Raji (cell line): Measurements from ENCODE around the gene YOD1.

Experiments used
- POLR2A ChIP-seq: IDR thresholded peaks from 2 replicates; pipeline ENCODE4 v1.6.1; 2011; ENCODE audit warnings: low read depth, low read length, control low read depth; ENCODE audit not compliant: insufficient read depth

Gene YOD1

GRCh38 chr1:207026104-207026534 is 24.9 kb downstream of the YOD1 start:
- no peak for TF ChIP-seq POLR2A

- TF ChIP-seq POLR2A, result no peak
Measured at GRCh38 chr1:207025146-207025880, 25.7 kb downstream of the YOD1 start.

DNA sequence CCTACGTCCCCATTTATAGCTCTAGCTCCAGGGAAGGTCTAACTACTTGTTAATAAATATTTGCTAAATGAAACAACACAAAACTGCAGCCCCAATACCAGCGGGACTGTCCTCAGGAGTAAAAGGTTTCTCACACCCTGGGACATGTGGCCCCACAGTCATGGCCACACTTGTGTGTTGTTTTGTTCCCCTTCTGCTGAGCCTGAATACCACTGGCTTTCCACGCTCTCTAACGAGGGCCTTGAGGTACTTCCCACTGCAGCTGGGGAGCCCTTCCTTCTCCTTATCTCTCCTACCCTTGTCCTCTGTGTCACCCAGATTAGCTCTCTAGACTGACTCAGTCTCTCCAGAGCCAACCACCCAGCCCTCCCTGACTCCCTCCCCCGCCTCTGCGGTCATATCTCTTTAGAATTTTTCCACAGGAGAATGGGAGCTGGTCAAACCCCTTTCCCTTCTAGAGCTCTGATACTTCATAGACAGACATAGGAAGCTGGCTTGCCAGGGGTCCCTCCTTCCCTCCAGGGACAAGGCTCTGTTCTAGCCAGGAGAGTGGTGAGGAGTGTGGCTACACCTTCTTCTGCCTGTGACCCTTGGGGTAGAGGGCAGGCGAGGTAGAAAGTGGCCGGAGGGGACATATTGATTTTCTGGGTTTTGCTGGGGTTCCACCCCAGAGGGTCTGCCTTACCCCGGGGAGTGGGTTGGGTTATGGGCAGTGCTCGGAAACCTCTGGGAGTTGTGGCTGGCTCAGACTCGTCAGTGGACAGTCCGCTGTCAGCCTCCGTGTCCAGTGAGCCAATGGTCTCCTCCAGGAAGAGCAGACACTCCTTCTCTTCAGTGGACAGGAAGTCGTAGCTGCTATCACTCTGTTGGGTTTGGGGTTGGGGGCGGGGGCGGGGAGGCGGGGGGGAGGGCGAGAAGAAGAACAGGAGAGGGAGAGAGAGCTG is 26.5 kb downstream of the YOD1 start:
- TF ChIP-seq POLR2A, result no peak

DNA sequence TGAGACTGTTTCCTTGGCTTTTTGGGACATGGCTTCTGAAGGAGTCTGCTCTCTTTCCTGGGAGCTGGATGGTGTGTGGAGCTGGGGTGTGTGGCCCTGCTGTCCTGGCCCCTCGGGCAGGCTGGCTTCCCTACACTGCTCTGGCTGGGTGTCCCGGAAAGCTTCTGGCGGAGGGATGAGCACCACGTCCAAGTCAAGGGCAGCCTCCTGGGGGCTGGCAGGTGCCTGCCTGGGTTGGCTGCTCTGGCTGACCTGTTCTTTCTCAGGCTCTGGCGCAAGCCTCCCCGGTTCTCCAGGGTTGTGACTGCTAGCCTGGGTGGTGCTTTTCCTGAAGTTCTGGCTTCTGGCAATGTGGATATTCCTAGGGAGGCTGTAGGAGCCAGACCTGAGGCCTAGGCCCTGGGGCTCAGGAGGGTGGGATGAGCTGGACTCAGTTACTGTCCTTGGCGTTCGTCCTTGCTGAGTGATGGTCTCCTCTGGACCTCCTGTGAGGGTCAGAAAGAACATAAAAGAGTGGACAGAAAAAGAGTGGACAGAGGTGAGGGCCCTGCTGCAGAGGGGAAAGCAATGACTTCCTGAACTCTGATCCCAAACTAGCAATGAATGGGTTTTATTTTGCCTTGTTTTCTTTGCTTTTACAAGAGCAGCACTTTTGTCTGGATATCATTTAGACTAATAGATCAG is 27.9 kb downstream of the YOD1 start:
- no peak for TF ChIP-seq POLR2A

- no peak for TF ChIP-seq POLR2A
Measured at GRCh38 chr1:207021876-207022596, 29.0 kb downstream of the YOD1 start.

DNA sequence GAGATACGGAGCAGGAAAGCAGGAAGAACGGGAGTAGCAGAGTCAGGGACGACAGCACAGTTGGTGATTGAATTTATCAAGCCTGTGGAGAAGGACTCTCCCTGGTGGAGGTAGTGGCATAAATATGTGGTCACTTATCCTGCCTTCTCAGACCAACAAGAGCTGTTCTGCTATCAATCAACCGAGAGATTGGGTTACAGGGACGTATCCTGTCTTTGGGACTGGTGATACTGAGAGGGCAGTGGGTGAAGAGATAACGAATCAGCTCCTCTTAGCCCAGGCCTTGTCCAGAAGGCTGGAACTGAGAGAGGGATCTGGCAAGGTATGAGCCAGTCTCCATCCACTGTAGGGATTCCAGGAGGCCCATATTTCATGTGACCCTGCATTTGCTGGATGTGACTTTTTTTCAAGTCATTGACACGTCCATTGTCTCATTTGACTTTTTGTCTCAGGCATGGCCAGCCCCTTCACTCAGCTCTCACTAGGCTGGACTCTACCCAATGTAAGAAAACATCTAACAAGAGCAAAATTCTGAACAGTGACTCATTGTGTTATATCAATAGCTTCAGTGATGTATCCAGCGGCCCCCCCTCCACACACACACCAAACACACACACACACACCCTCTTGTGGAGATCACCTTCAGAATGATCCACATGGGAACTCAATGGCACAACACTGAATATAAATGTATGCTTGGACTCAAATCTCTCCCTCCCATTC is 29.7 kb downstream of the YOD1 start:
- no peak for TF ChIP-seq POLR2A

- no peak for TF ChIP-seq POLR2A
Measured at GRCh38 chr1:207020709-207021107, 30.3 kb downstream of the YOD1 start.

DNA sequence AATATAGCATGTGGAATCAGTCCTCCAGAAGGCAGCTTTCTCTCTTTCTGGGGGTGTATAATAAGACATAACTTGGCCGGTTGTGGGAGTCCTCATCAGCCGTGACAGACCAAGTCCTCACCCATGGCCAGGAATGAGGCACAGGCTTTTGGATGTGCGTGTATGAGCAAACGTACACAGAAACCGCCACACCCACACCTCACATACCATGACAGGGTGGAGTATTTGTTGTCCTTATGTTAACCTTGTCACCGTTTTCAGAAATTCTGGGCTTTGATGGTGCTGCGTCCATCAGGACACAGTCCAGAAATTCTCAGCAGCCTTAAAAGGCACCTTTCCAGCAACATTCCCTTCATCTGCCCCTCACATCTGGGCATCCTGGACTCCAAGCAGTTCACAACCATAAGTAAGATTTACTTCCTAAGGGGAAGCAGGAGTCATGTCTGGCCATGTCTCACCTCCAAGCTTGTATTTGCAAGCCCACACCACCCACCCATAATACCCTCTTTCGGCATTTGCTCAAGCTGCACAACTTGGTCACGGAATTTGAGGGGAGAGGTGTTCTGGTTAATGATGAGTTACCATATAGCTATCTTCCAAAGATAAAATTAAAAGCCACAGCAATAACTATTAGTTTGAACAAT is 30.8 kb downstream of the YOD1 start:
- no peak for TF ChIP-seq POLR2A

- no peak for TF ChIP-seq POLR2A
Measured at GRCh38 chr1:207019661-207020060, 31.3 kb downstream of the YOD1 start.

DNA sequence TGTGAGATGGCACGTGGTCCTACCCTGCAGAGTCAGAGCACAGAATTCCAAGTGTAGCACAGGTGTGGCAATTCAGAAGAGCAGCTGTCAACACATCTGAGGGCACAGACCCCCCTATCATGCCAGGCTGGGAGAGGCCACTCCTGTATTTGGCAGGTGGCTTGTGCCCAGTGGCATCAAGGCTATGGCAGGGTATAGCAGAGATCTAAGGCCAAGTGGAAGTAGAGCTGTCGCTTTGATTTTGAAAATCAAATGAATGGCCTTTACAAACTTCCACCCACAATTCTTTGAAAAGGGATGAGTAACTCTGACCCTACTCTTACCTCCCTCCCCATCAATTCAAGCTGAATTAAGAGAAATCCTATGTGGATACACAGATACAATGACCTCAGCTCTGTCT is 31.8 kb downstream of the YOD1 start:
- no peak for TF ChIP-seq POLR2A

DNA sequence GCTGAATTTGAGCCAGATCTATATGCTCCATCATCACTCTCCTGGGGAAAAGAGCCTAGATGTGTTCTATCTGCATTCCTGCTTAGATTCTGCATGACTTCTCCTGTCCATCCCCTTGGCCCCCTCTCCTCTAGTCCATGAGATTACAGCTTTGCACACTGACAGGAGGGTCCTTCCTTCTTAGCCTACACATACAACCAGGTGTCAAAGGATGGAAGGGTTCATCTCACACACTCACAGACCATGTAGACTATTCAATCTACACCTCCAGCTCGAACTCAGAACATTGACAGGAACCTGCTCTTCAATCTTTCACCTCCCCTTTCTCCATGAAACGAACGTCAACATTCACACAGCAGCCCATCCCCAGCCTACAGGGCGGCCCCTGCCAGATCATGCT is 32.3 kb downstream of the YOD1 start:
- TF ChIP-seq POLR2A, result no peak

DNA sequence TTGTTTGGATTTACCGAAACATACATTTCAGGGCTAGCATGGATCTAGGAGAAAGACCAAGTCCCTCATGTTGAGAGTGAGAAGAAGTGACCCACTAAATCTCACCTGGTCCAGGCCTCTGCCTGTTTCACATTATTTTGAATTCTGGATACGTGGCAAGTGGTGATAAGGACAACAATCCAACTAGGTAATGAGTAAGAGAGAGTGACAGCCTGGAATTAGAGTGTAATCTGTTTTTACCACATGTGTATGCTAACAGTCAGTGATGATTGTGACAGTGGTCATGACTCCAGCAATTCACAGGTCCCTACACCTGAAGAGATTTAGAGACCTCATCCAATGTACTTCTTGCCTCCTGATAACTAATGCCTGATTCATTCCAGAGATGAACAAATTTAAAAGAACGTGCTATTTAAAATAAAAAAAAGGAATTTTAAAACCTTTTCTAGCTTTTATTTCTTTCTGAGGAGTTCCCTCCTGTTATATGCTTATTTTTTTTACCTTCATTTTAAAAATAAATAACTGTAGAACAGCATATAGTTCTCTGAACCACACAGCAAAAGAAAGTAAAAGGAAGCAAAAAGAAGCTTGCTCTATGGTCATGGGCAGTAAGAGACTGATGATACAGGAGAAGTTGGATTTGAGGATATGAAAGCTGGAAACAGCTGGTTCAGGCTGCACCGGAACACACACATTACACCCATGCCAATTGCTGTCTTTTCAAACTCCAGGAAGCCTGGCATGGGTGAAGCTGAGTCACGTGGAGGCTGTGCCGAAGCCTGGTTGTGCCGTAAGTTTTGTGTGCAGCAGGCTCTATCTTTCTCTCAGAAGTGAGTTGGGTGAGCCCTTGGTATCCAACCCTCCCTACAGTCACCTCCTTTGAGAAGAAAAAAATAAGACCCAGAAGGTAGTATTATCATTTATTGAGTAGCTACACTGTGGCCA is 33.1 kb downstream of the YOD1 start:
- no peak for TF ChIP-seq POLR2A

DNA sequence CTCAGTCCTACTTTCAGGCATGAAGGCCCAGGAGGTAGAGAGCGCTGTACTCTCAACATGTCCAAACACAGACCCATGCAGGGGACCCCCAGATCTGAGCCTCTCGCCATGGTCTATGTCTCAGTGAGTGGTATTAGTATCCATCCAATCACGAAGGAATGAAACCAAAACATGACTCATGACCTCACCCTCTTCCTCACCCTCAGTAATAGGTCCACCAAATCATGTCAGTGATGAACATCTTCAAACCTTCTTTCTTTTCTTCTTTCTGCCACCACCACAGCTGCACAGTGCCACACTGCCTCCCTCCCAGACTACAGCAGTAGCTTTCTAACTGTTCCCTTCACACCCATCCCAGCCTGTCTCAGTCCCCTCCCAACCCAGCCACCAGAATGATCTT is 35.2 kb downstream of the YOD1 start:
- no peak for TF ChIP-seq POLR2A
